Measurements from ENCODE around the gene HOXA4. TPM values are rescaled to one million over a fixed set of nuclear protein-coding genes. Genes with fewer than 3 reads are reported as not detected.
A peak's percentile ranks its signal among the peaks of the same experiment; 100 is the strongest.

The HOXA4 gene
- total and polyA plus RNA-seq, 2 of the 8 experiments (the other 6 are each of a cell fraction or from before 2014, with no cell fraction given): not detected

GRCh38 chr7:27124096-27124901 lies 6.3 kb downstream of the HOXA4 start:
- no peak overlapping the region for H4K8ac ChIP-seq (ENCODE audit: extremely low read depth, insufficient read depth, low read length)
- H3K14ac ChIP-seq (ENCODE audit: insufficient read length): no peak overlapping the region
- H3K27ac ChIP-seq (ENCODE audit: low read depth, low read length): no peak overlapping the region
- no peak overlapping the region for H2BK5ac ChIP-seq (ENCODE audit: low read depth, low read length)
- TF ChIP-seq EZH2 (IDR thresholded peaks at IDR 0.05; ENCODE audit: low read depth, low read length, severe bottlenecking) (peak; percentile 82), KDM4A (IDR thresholded peaks at IDR 0.05; ENCODE audit: low read depth, low read length, severe bottlenecking) (no peak), RNF2 (IDR thresholded peaks at IDR 0.05; ENCODE audit: borderline replicate concordance, low read depth, low read length, missing control alignments, poor library complexity, severe bottlenecking) (peak; percentile 86), CBX8 (IDR thresholded peaks at IDR 0.05; ENCODE audit: borderline replicate concordance, low read depth, low read length) (peak; percentile 97; the same call in 1 of the 2 replicates), SUZ12 (IDR thresholded peaks at IDR 0.05; ENCODE audit: low read length) (peak; percentile 76)
- H2BK12ac ChIP-seq (ENCODE audit: low read depth, low read length): peak overlapping the region; percentile 35; the same call in 1 of the 2 replicates
- H4K20me1 ChIP-seq (replicated peaks in 1 of 2; ENCODE audit: control insufficient read depth in 1 of 2, insufficient read depth in 2 of 2, low read length in 2 of 2): peaks cover 18 to 29% of the 10 kb centered on the region in 2 experiments
- H4K5ac ChIP-seq (ENCODE audit: insufficient read length, low read depth, low read length): no peak overlapping the region
- H2BK15ac ChIP-seq (ENCODE audit: low read length): no peak overlapping the region
- 0 out of 7 replicates have a peak, but pooled peaks cover 0 to 2% (median 0%) of the 10 kb centered on the region in 4 experiments for H3K4me1 ChIP-seq (replicated peaks in 1 of 4; ENCODE audit: control insufficient read depth in 3 of 4, insufficient read depth in 4 of 4, low read length in 3 of 4)
- FAIRE-seq: no peak
- H2AFZ ChIP-seq (ENCODE audit: low read length): no peak overlapping the region
- no peak overlapping the region for H4K91ac ChIP-seq (replicated peaks; ENCODE audit: insufficient read length, low read length)
- no peaks in the 10 kb centered on the region for H3K36me3 ChIP-seq (ENCODE audit: control insufficient read depth in 2 of 4, insufficient read depth in 4 of 4, low read length in 3 of 4)
- H3K79me2 ChIP-seq (ENCODE audit: control insufficient read depth in 1 of 2, insufficient read depth in 2 of 2, low read length in 2 of 2): no peaks in the 10 kb centered on the region
- H3K23me2 ChIP-seq (ENCODE audit: low read depth, low read length): no peaks in the 10 kb centered on the region; the same call in 1 of the 2 replicates
- WGBS, 2 experiments (ENCODE audit: extremely low coverage in 1 of 2, insufficient coverage in 1 of 2, insufficient read length in 1 of 2, insufficient replicate concordance in 2 of 2, low coverage in 1 of 2, low lambda C conversion rate in 2 of 2, missing lambda C conversion rate in 1 of 2): 10% methylated on average over 43 of the region's 43 CpGs; no CpG with 5 or more reads in 1 of the 2 experiments
- no peaks in the 10 kb centered on the region for H3K9me3 ChIP-seq (ENCODE audit: insufficient read depth in 2 of 2, low read depth in 1 of 2, low read length in 1 of 2)
- no peak overlapping the region for H3K23ac ChIP-seq (ENCODE audit: insufficient read length)
- no peak overlapping the region; the same call in 1 of the 2 replicates for H2AK5ac ChIP-seq (ENCODE audit: low read depth, low read length)
- no peak overlapping the region for H3K18ac ChIP-seq (ENCODE audit: extremely low read depth, low read length)
- no peak overlapping the region for H3K56ac ChIP-seq (replicated peaks; ENCODE audit: insufficient read length, low read depth, low read length)
- POLR2A ChIA-PET (ENCODE audit: partially characterized antibody): no interaction called here
- H2BK20ac ChIP-seq (ENCODE audit: low read length): no peak overlapping the region
- peaks cover 100% of the 10 kb centered on the region in 4 experiments for H3K27me3 ChIP-seq (replicated peaks in 1 of 4; ENCODE audit: control insufficient read depth in 3 of 4, extremely low read depth in 1 of 4, insufficient read depth in 3 of 4, low read length in 3 of 4)
- H3K4ac ChIP-seq (replicated peaks; ENCODE audit: insufficient read length, low read depth, low read length): no peak overlapping the region
- no peaks in the 10 kb centered on the region for H3K79me1 ChIP-seq (ENCODE audit: low read depth, low read length)
- peak in 1 of 2 experiments; percentile 45 for DNase-seq (ENCODE audit: low read depth in 1 of 2, low spot score in 2 of 2)
- H2BK120ac ChIP-seq (replicated peaks; ENCODE audit: low read depth, low read length): no peak overlapping the region
- CTCF ChIA-PET (ENCODE audit: partially characterized antibody): interaction anchor here (0.9 to 1.4 kb wide), 4 partner anchors 18 to 37 kb away, joined by 3 to 4 read pairs (median 3); no protein-coding TSS in a partner anchor
- no peak overlapping the region for H3K4me2 ChIP-seq (ENCODE audit: insufficient read depth in 1 of 2, low read depth in 2 of 2, low read length in 2 of 2)
- no peak overlapping the region for H3K4me3 ChIP-seq (ENCODE audit: extremely low read depth in 1 of 4, insufficient read depth in 2 of 4, low read depth in 3 of 4, low read length in 4 of 4)
- H3K9ac ChIP-seq (replicated peaks in 1 of 4; ENCODE audit: extremely low read depth in 1 of 4, low read depth in 3 of 4, low read length in 3 of 4): no peak overlapping the region
